HG02642 (cell line): ENCODE data around the gene AARS2.

Experiments used
- ATAC-seq: cut with Tn5 transposase; IDR thresholded peaks from one replicate; pipeline ENCODE4 v1.9.1; 2021; ENCODE audit warnings: mild to moderate bottlenecking; ENCODE audit not compliant: unreplicated experiment, poor library complexity

The AARS2 gene

GRCh38 chr6:44302856-44303255 lies 10.3 kb downstream of the AARS2 start:
- ATAC-seq = no peak

GRCh38 chr6:44301782-44302564 lies 11.2 kb downstream of the AARS2 start:
- no peak for ATAC-seq

- no peak for ATAC-seq
Measured at GRCh38 chr6:44301106-44301505, 12.0 kb downstream of the AARS2 start.

DNA sequence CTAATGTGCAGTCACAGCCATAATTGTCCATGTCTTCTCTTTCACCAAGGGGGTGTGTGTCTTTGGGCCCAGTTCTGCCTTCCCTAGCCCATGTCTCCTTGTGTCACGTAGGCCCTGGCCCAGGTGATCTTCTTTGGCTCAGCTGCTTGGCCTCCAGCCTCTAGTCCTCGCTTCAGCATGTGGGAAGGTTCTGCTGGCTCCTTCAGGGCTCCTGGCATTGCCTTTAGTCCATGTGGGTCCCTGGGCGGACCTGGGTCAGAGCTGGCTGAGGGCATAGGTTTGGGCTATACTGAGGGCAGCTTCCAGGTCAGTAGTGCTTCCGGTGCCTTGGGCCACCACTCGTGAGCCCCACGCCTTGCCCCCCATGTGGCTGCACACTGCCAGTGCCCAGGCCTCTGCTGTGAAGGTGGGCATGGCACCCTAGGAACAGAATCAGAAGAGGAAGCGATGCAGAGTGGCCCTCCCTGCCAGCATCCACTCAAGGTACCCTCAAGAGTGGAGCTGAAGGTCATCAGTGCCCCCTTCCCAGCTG lies 12.8 kb downstream of the AARS2 start:
- ATAC-seq = no peak

GRCh38 chr6:44298864-44299263 lies 14.3 kb downstream of the AARS2 start:
- ATAC-seq = no peak

- no peak for ATAC-seq
Measured at GRCh38 chr6:44298055-44298803, 14.9 kb downstream of the AARS2 start.

DNA sequence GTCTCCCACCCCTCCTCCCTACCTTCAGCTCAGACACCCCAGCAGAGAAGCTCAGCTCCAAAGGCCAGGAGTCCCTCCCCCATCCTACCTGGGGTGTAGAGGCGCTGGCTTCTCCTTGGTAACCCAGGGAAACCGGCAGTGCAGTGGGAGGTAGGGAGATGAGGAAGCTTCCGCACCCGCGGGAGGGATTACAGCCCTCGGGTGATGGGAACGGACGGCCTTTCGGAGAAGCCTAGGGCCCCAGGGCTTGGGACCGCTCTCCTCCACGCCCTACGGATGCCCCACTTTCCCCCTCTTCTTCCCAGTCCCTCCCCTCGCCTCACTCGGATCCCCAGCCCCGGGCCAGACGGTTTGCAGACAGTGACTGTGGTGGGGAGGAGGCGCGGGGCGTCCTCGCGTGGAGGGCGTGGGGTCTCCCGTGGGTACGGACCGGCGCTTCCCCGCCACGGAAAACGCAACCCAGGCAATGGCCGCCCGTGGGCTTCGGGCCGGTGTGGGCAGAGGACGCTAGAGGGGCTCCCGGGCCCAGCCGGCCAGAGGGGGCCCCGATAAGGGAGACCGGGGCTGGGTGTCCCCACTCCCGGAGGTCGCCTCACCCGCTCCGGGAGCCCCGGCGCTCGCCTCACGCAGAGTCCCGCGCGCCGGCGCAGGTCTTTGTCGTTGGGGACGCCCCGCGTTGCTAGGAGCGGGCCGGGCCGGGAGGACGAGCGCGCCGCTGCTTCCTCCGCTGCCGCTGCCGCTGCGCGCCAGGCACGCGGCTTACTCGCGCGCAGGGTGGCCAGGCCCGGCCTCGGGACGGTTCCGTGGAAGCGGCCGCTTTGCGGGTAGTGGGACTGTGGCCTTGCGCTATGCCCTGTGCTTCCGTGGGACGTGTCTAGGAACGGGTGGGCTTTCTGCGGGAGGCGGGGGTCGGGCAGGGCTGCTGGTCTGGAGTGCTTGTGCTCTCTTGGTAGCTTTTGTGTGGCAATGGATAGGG lies 15.8 kb downstream of the AARS2 start:
- ATAC-seq = peak; percentile 62

GRCh38 chr6:44294832-44295791 lies 18.0 kb downstream of the AARS2 start:
- no peak for ATAC-seq

DNA sequence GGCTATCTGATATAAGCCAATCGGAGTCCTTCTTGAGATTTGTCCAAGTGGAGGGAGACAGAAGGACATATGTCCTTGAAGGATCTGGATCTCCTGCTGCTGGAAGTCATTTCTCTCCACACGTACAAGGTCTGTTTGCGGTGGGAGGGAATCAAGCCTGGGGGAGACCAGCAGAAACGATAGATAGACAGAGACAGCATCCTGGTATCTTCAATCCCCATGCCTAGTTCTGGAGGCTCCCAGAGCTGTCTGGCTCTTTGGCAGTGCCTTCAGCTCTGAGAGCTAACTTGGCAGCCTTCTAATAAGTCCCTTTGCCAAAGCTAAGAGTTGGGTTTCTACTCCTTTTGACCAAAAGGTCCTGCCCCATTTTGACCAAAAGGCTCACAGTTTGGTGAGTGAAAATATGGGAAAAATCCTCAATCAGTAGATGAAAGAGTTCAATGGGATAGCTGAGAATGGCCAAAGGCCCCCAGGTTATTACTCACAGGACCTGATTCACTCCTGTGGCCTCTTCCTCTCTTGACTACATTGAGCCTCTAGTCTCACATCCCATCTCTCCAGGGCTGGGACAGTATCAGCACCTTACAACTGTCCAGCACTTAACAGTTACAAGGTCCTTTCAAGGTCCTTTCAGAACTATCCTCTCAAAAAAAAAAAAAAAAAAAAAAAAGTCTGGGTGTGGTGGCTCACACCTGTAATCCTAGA lies 20.3 kb downstream of the AARS2 start:
- ATAC-seq = no peak

DNA sequence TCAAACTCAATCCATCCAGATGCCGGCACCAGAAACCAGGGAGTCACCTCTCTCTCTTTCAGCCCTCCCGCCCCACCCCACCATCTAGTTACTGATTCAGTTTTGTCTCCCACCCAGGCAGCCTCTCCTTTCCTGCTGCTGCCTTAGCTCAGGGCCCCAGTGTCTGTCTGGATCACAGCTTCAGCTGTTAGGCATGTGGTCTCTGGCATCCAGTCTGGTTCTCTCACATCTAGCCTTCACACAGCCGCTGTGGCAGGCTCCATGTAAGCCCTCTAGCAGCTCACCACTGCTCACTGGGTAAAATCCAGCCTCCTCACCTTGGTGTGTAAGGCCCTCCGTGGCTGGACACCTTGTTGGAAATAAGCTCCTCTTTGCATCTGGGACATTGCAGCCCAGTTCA lies 21.3 kb downstream of the AARS2 start:
- ATAC-seq = no peak

- no peak for ATAC-seq
Measured at GRCh38 chr6:44289726-44290260, 23.4 kb downstream of the AARS2 start.

GRCh38 chr6:44286747-44287146 lies 26.4 kb downstream of the AARS2 start:
- ATAC-seq = no peak

GRCh38 chr6:44286285-44286565 lies 26.9 kb downstream of the AARS2 start:
- ATAC-seq = no peak

DNA sequence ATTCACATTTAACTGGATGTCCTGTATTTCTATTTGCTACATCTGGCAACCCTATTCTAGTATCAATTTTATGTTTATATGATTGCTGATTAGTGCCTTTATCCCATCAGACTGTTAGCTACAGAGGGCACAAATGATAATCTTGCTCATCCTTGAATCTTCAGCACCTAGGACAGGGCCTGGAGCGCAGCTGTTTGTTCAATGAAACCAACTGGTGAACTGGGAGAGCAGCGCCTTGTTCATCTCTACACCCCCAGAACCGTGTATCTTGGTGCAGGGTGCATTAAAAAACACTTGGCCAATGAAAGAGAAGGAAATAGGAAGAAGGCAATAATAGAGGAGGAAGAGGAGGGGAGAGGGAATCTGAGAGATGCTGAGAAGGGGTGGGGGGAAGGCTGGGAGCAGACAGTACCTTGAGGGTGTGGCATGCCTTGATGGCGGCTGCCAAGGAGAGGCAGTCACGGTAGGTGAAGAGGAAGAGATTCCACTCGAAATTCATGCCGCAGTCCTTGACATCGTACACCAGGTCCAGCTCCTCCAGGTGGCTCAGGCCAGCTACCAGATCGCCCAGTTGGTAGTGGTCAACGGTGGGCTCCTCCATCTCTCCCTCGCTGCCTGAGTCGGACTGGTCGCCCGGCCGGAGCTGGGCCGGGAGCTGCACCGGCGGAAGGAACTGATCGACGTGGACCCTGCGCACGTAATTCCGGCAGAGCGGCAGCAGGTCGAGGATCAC lies 27.4 kb downstream of the AARS2 start:
- no peak for ATAC-seq

GRCh38 chr6:44284867-44285266 lies 28.3 kb downstream of the AARS2 start:
- no peak for ATAC-seq

- no peak for ATAC-seq
Measured at GRCh38 chr6:44284121-44284520, 29.0 kb downstream of the AARS2 start.

- no peak for ATAC-seq
Measured at GRCh38 chr6:44278774-44279697, 34.1 kb downstream of the AARS2 start.
